Duodenal mucosa (tissue), 2 donors: ENCODE data around the gene NEK11.

Experiments
- H3K27ac ChIP-seq: one replicate; pipeline ENCODE4 v1.7.0; 2013; ENCODE audit warnings: low read depth, low read length
- H3K27me3 ChIP-seq, 2 donors: one replicate each; pipeline ENCODE4 v1.7.0; 2013; ENCODE audit warnings: low read length in 2 of 2, control low read depth in 1 of 2; ENCODE audit not compliant: insufficient read depth in 2 of 2, control insufficient read depth in 1 of 2
- H3K36me3 ChIP-seq, 2 donors: one replicate each; pipeline ENCODE4 v1.7.0; 2013; ENCODE audit warnings: low read length in 2 of 2, control low read depth in 1 of 2; ENCODE audit not compliant: insufficient read depth in 2 of 2, control insufficient read depth in 1 of 2
- H3K4me1 ChIP-seq, 2 donors: one replicate each; pipeline ENCODE4 v1.7.0; 2013; ENCODE audit warnings: low read length in 2 of 2, control low read depth in 1 of 2; ENCODE audit not compliant: insufficient read depth in 2 of 2, control insufficient read depth in 1 of 2
- H3K4me3 ChIP-seq, 2 donors: one replicate each; pipeline ENCODE4 v1.7.0; 2013; ENCODE audit warnings: low read length in 2 of 2, low read depth in 1 of 2
- H3K9ac ChIP-seq, 2 donors: one replicate each; pipeline ENCODE4 v1.7.0; 2013; ENCODE audit warnings: low read length in 2 of 2, low read depth in 1 of 2
- H3K9me3 ChIP-seq, 2 donors: one replicate each; pipeline ENCODE4 v1.7.0; 2013; ENCODE audit warnings: low read length in 2 of 2, control low read depth in 1 of 2; ENCODE audit not compliant: control insufficient read depth in 1 of 2

The NEK11 gene

DNA sequence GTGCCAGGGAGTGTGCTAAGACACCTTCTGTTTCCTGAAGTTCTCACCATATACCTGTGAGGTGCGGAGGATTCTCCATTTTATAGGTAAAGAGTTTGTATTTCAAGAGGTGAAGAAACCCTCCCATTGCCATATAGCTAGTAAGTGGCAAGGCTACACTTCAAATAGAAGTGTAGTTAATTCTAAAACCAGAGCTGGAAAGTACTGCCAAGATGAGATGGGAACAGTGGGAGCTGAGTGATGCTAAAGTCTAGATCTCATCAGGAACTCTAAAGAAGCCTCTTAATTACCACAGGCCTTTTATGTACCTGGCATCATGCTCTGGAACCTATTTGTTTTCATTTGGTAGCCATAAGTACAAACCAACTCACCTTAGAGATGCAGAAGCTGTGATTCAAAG, 256.3 kb downstream of the NEK11 start:
- Histone ChIP-seq H3K9me3 (no peaks in the 10 kb centered on the region), H3K36me3 (no peaks in the 10 kb centered on the region), H3K9ac (no peak overlapping the region), H3K4me3 (no peak overlapping the region), H3K27ac (no peak overlapping the region), H3K4me1 (no peaks in the 10 kb centered on the region), H3K27me3 (no peaks in the 10 kb centered on the region)

DNA sequence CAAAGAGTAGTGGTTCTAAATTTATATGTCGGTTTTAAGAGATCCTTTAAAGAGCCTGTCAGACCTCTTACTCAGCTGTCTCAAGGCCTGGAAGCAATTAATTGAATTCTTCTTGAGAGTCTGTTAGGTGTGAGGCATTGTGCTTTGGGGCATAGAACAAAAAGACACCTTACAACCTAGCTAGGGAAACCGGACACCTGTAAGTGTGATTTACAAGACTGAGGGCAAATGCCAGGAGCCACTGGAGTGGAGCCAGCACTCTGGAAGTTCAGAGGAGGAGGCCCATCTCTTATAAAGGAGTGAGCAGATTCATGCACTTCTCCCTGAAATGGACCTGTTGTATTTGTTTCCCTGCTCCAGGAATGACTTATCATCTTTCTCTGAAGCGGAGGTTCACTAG, 257.2 kb downstream of the NEK11 start:
- no peaks in the 10 kb centered on the region for H3K9me3 ChIP-seq
- H3K4me3 ChIP-seq, result no peak overlapping the region
- no peaks in the 10 kb centered on the region for H3K27me3 ChIP-seq
- no peaks in the 10 kb centered on the region for H3K36me3 ChIP-seq
- no peak overlapping the region for H3K9ac ChIP-seq
- H3K4me1 ChIP-seq, result no peaks in the 10 kb centered on the region
- H3K27ac ChIP-seq, result no peak overlapping the region

DNA sequence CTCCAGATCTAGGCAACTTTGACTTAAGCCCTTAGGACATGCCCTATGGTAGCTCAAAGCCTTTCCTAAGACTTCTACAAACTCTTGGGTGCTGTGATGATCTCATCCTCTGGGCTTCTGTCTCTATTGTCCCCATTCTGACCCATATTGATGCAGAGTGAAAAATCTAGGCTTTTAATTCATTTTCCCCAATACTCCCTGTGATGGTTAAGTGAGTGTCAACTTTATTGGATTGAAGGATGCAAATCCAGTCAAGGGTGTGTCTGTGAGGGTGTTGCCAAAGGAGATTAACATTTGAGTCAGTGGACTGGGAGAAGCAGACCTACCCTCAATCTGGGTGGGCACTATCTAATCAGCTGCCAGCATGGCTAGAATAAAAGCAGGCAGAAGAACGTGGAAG, 257.6 kb downstream of the NEK11 start:
- Histone ChIP-seq H3K4me3 (no peak overlapping the region), H3K9ac (no peak overlapping the region), H3K36me3 (no peaks in the 10 kb centered on the region), H3K9me3 (no peaks in the 10 kb centered on the region), H3K27ac (no peak overlapping the region), H3K4me1 (no peaks in the 10 kb centered on the region), H3K27me3 (no peaks in the 10 kb centered on the region)

DNA sequence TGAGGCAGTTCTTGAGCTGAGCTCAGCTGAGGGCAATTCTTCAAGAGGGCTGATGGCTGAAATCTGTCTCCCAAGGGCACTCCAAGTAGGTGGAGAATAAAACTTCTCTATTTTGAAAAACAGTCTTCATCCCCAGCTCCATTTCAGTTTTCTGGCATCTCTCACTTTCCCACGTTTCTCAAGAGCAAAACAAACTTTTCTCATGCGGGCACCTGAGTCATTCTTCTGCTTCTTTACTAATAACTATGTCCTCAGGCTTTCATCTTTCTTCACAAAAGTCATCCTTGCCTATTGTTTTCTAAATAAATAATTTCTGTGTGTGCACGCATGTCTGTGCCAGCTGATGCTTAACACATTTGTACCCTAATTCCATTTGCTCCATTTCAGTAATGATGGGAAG, 258.8 kb downstream of the NEK11 start:
- Histone ChIP-seq H3K4me3 (no peak overlapping the region), H3K27ac (no peak overlapping the region), H3K4me1 (no peaks in the 10 kb centered on the region), H3K36me3 (no peaks in the 10 kb centered on the region), H3K9ac (no peak overlapping the region), H3K9me3 (no peaks in the 10 kb centered on the region), H3K27me3 (no peaks in the 10 kb centered on the region)

DNA sequence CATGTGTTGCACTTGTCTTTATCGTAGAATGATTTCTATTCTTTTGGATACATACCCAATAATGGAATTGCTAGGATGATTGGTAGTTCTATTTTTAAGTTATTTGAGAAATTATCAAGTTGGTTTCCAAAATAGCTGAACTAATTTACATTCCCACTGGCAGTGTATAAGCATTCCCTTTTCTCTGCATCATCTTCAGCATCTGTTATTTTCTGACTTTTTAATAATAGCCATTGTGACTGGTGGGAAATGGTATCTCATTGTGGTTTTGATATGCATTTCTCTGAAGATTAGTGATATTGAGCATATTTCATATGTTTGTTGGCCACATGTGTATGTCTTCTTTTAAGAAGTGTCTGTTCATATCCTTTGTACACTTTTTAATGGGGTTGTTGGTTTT, 273.2 kb downstream of the NEK11 start:
- H3K4me1 ChIP-seq, result no peaks in the 10 kb centered on the region
- H3K9me3 ChIP-seq, result no peaks in the 10 kb centered on the region
- H3K36me3 ChIP-seq, result no peaks in the 10 kb centered on the region
- H3K27me3 ChIP-seq, result no peaks in the 10 kb centered on the region
- H3K9ac ChIP-seq, result no peak overlapping the region
- no peak overlapping the region for H3K4me3 ChIP-seq
- no peak overlapping the region for H3K27ac ChIP-seq

DNA sequence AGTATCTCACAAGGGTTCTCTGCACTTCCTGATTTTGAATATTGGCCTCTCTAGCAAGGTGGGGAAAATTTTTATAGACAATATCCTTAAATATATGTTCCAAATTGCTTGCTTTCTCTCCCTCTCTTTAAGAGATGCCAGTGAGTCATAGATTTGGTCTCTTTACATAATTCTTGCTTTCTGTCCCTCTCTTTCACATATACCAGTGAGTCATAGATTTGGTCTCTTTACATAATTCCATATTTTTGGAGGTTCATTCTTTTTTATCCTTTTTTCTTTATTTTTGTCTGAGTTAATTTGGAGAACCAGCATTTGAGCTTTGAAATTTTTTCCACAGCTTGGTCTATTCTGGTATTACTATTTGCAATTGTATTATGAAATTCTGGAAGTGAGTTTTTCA, 277.2 kb downstream of the NEK11 start:
- H3K27ac ChIP-seq, result no peak overlapping the region
- H3K4me1 ChIP-seq, result no peaks in the 10 kb centered on the region
- no peak overlapping the region for H3K9ac ChIP-seq
- H3K36me3 ChIP-seq, result no peaks in the 10 kb centered on the region
- no peaks in the 10 kb centered on the region for H3K27me3 ChIP-seq
- no peak overlapping the region for H3K4me3 ChIP-seq
- no peaks in the 10 kb centered on the region for H3K9me3 ChIP-seq

DNA sequence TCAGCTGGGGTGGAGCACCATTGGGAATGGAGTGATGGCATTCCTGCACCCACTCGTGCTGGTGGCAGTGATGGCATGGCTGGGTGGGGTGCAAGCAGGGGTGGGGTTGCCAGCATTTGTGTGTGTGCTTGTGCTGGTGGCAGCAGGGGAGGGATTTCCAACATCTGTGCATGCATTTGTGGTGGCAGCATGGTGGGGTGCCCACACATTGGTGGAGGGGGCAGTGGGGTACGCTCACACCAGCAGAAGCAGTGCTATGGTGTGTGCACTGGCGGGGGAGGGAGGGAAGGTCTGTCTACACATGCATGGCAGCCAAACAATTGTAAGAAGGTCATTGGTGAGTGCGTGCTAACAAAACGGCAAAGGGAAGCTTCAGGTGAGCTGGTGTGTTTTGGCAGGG, 278.2 kb downstream of the NEK11 start:
- Histone ChIP-seq H3K27me3 (no peaks in the 10 kb centered on the region), H3K36me3 (no peaks in the 10 kb centered on the region)

DNA sequence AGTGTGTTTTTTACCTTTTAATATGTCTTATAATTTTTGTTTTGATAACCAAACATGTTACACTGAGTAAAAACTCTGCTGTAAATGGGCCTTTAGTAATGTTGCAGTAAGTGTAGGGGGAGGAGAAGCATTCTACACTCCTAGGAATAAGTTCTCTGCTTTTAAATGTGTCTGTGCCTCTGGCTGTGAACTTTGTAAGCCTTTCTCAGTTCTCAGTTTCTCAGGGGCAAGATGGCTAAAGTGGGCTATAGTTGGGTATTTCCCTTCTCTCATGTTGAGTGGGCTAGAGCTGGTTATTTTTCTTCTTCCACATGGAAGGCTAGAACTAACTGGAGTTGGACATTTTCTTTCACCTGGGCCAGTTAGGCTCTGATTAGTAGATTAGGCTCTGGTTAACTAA, 279.6 kb downstream of the NEK11 start:
- Histone ChIP-seq H3K9me3 (no peaks in the 10 kb centered on the region), H3K4me1 (no peaks in the 10 kb centered on the region), H3K27me3 (no peaks in the 10 kb centered on the region), H3K4me3 (no peak overlapping the region), H3K9ac (no peak overlapping the region), H3K36me3 (no peaks in the 10 kb centered on the region), H3K27ac (no peak overlapping the region)

More for the DNA sequence above, 278.2 kb downstream of the NEK11 start:
- H3K9me3 ChIP-seq, result no peaks in the 10 kb centered on the region
- H3K9ac ChIP-seq, result no peak overlapping the region
- no peak overlapping the region for H3K27ac ChIP-seq
- H3K4me1 ChIP-seq, result no peaks in the 10 kb centered on the region
- no peak overlapping the region for H3K4me3 ChIP-seq

DNA sequence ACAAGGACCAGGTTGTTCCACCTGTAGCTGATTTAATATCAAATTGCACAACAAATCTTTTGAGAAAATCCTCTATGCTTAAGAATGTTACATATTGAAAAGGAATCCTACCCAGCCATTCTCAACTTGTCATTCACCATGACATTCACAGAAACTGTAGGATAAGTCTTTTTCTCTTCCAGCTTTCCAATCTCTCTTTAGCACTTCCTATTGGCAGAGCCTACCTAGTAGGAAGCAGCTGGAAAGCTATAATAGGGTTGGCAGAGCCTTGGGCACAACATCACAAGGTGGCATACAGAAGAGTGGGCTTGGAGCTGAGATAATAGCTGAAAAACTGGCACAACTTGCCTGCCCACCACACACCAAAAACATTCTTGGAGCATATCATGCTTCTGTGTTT, 287.6 kb downstream of the NEK11 start:
- Histone ChIP-seq H3K4me3 (no peak overlapping the region), H3K27ac (no peak overlapping the region), H3K36me3 (no peaks in the 10 kb centered on the region), H3K9me3 (no peaks in the 10 kb centered on the region), H3K9ac (no peak overlapping the region), H3K4me1 (no peaks in the 10 kb centered on the region), H3K27me3 (no peaks in the 10 kb centered on the region)

DNA sequence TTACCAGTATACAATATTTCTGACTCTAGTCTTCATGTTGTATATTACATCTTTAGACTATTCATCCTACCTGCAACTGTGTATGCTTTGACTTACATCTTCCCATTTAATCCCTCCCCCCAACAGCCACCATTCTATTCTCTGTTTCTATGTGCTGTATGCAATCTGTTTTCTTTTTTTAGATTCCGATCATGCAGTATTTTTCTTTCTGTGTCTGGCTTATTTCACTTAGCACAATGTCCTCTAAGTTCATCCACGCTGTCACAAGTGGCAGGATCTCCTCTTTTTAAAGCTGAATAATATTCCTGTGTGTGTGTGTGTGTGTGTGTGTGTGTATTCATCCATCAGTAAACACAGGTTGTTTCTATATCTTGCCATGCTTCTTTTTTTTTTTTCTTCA, 288.5 kb downstream of the NEK11 start:
- Histone ChIP-seq H3K27me3 (no peaks in the 10 kb centered on the region), H3K27ac (no peak overlapping the region), H3K4me3 (no peak overlapping the region), H3K9me3 (no peaks in the 10 kb centered on the region), H3K9ac (no peak overlapping the region), H3K36me3 (no peaks in the 10 kb centered on the region), H3K4me1 (no peaks in the 10 kb centered on the region)

DNA sequence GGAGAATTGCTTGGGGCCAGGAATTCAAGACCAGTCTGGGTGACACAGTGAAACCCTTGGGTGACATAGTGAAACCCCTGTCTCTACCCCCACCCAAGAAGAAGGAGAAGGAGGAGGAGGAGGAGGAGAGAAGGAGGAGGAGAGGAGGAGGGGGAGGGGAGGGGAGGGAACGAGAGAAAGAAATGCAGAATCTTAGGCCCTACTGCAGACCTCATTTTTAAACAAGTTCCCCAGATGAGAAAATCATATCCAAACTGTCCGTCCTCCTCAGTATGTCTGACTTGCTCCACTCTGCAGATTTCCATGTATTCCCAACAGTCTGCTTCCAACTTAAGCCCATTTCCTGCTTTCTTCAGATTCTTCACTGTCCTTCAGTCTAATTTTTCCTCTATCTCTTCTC, 291.0 kb downstream of the NEK11 start:
- H3K9ac ChIP-seq, result no peak overlapping the region
- no peaks in the 10 kb centered on the region for H3K36me3 ChIP-seq

More for the DNA sequence above, 291.0 kb downstream of the NEK11 start:
- Histone ChIP-seq H3K27ac (no peak overlapping the region), H3K27me3 (no peaks in the 10 kb centered on the region), H3K4me3 (no peak overlapping the region), H3K4me1 (no peaks in the 10 kb centered on the region), H3K9me3 (no peaks in the 10 kb centered on the region)
